ENCODE data around the gene HMGCL. TPM values are rescaled to one million over a fixed set of nuclear protein-coding genes. Genes with fewer than 3 reads are reported as not detected.
A peak's percentile ranks its signal among the peaks of the same experiment; 100 is the strongest.

Gene HMGCL
- total RNA-seq, 1 experiment from 2014 or later: 40.7 TPM

- DNase-seq (ENCODE audit: low read depth): peak; percentile 80
These were observed 47.0 kb downstream of the HMGCL start, which contains the start of gene PITHD1 for GRCh38 chr1:23777979-23778814. Gene PITHD1, plus strand, starts transcription at chr1:23778418. Its CDS starts 98 bp downstream, at chr1:23778516.

GRCh38 chr1:23776217-23776616, 49.0 kb downstream of the HMGCL start:
- no peak for DNase-seq (ENCODE audit: low read depth)

GRCh38 chr1:23774174-23774880, 50.9 kb downstream of the HMGCL start:
- no peak for DNase-seq (ENCODE audit: low read depth)

- DNase-seq (ENCODE audit: low read depth): no peak
These were observed 52.4 kb downstream of the HMGCL start for GRCh38 chr1:23772854-23773242.

- DNase-seq (ENCODE audit: low read depth): peak; percentile 78
These were observed 53.0 kb downstream of the HMGCL start for GRCh38 chr1:23772049-23772853.

- DNase-seq (ENCODE audit: low read depth): no peak
These were observed 56.5 kb downstream of the HMGCL start for GRCh38 chr1:23768733-23769132.

GRCh38 chr1:23763041-23763577, 62.1 kb downstream of the HMGCL start:
- DNase-seq (ENCODE audit: low read depth): no peak

- no peak for DNase-seq (ENCODE audit: low read depth)
These were observed 66.0 kb downstream of the HMGCL start for GRCh38 chr1:23759277-23759676.

- DNase-seq (ENCODE audit: low read depth): no peak
These were observed 67.4 kb downstream of the HMGCL start for GRCh38 chr1:23757812-23758211.

GRCh38 chr1:23756676-23757075, 68.6 kb downstream of the HMGCL start:
- peak; percentile 79 for DNase-seq (ENCODE audit: low read depth)

GRCh38 chr1:23752909-23753308, 72.3 kb downstream of the HMGCL start:
- DNase-seq (ENCODE audit: low read depth): no peak

Other genes with a start within 250 kb of the HMGCL start
- 1,145 and 1,398 TPM in 2 replicates for gene RPL11, start 133.6 kb downstream of the HMGCL start, total RNA-seq (2014; rRNA removed; shearing (Covaris generic))
- gene ELOA, start 82.0 kb downstream of the HMGCL start, total RNA-seq (2014; rRNA removed; shearing (Covaris generic)): 48.9 and 57.0 TPM in 2 replicates
- gene PITHD1, start 47.0 kb downstream of the HMGCL start, total RNA-seq (2014; rRNA removed; shearing (Covaris generic)): 42.3 and 47.0 TPM in 2 replicates
- 62.6 and 74.3 TPM in 2 replicates for gene LYPLA2, start 34.3 kb downstream of the HMGCL start, total RNA-seq (2014; rRNA removed; shearing (Covaris generic))
- gene GALE, start 24.7 kb downstream of the HMGCL start, total RNA-seq (2014; rRNA removed; shearing (Covaris generic)): 58.3 and 67.8 TPM in 2 replicates
- 38.8 and 40.9 TPM in 2 replicates for gene FUCA1, start 42.9 kb upstream of the HMGCL start, total RNA-seq (2014; rRNA removed; shearing (Covaris generic))
- not detected in 2 replicates for gene CNR2, start 87.9 kb upstream of the HMGCL start, total RNA-seq (2014; rRNA removed; shearing (Covaris generic))
- 111 and 115 TPM in 2 replicates for gene PNRC2, start 134.4 kb upstream of the HMGCL start, total RNA-seq (2014; rRNA removed; shearing (Covaris generic))
- 99.5 and 107 TPM in 2 replicates for gene SRSF10, start 154.9 kb upstream of the HMGCL start, total RNA-seq (2014; rRNA removed; shearing (Covaris generic))